ENCODE measurements around the gene LMTK3. TPM values are rescaled to one million over a fixed set of nuclear protein-coding genes. Genes with fewer than 3 reads are reported as not detected.

Gene LMTK3
- total and polyA plus RNA-seq, 2 of the 4 experiments (the other 2 are of a cell fraction), result 0.18 to 0.87 TPM

- TF ChIP-seq MXI1 (IDR thresholded peaks at IDR 0.05; ENCODE audit: borderline replicate concordance, low read depth, low read length), result no peak
Measured at GRCh38 chr19:48466561-48467325, 44.9 kb downstream of the LMTK3 start (continued).

- no peak overlapping the region for H2BK120ac ChIP-seq (ENCODE audit: low read depth, low read length)
- H2BK5ac ChIP-seq (ENCODE audit: low read depth, low read length, poor library complexity, severe bottlenecking), result no peak overlapping the region
- no peak overlapping the region for H3K4ac ChIP-seq (ENCODE audit: low read depth, low read length)
- in situ Hi-C loops (cut with MboI; ENCODE audit: low sequenced_read_pairs) (no loop called here), dilution Hi-C loops (cut with HindIII; ENCODE audit: low sequenced_read_pairs, unreplicated experiment) (no loop called here), intact Hi-C loops (cut with micrococcal nuclease) (no loop called here)
- no peak overlapping the region for H3K9ac ChIP-seq (ENCODE audit: low read depth, low read length)
- no peak overlapping the region for H3K4me3 ChIP-seq (ENCODE audit: insufficient read depth, low read depth, low read length)
- H3K27me3 ChIP-seq (ENCODE audit: control insufficient read depth, insufficient read depth, low read length), result no peaks in the 10 kb centered on the region
- DNase-seq (no peak), ATAC-seq (ENCODE audit: low read depth) (no peak)
- POLR2A ChIA-PET (ENCODE audit: unreplicated experiment), result no interaction called here
- H3K4me2 ChIP-seq (ENCODE audit: low read depth, low read length), result no peak overlapping the region
- no peak overlapping the region for H3K14ac ChIP-seq (replicated peaks; ENCODE audit: low read depth, low read length)
- H3K23ac ChIP-seq (ENCODE audit: low read depth, low read length), result no peak overlapping the region
- H3K4me1 ChIP-seq (ENCODE audit: control insufficient read depth, insufficient read depth, low read length), result no peaks in the 10 kb centered on the region; the same call in 1 of the 2 replicates
- no peak overlapping the region for H2BK15ac ChIP-seq (ENCODE audit: low read depth, low read length)
- WGBS, 2 experiments (ENCODE audit: extremely low coverage in 2 of 2, insufficient read length in 1 of 2), result no CpG with 5 or more reads among the region's 1 CpG
- no TSS peak for BruUV-seq (replicated peaks)
- H3K56ac ChIP-seq (ENCODE audit: extremely low read depth, insufficient read depth, low read length), result no peak overlapping the region
- H2AFZ ChIP-seq (replicated peaks; ENCODE audit: low read length, poor library complexity), result no peak overlapping the region
- no peak overlapping the region for H2BK20ac ChIP-seq (ENCODE audit: low read depth, low read length)
- H4K91ac ChIP-seq (ENCODE audit: insufficient read depth, low read depth, low read length), result no peak overlapping the region
- no peak overlapping the region for H3K18ac ChIP-seq (ENCODE audit: low read depth, low read length)
- H2AK9ac ChIP-seq (replicated peaks; ENCODE audit: low read depth, low read length, poor library complexity), result no peak overlapping the region
- CTCF ChIA-PET, result no interaction called here
- no peak overlapping the region for H3K27ac ChIP-seq (ENCODE audit: insufficient read depth, low read length)
- H4K5ac ChIP-seq (ENCODE audit: low read depth, low read length), result no peak overlapping the region
- peaks cover 6% of the 10 kb centered on the region for H4K20me1 ChIP-seq (ENCODE audit: insufficient read depth, low read length)
- peaks cover 5% of the 10 kb centered on the region in 2 experiments; a peak in 3 of 4 replicates for H3K79me1 ChIP-seq (ENCODE audit: low read depth in 1 of 2, low read length in 2 of 2)
- H3K9me1 ChIP-seq (ENCODE audit: insufficient read depth, low read length), result peaks cover 7% of the 10 kb centered on the region; the same call in 1 of the 2 replicates
- no peaks in the 10 kb centered on the region for H3K9me3 ChIP-seq (ENCODE audit: control insufficient read depth, insufficient read depth, low read length)
- H4K8ac ChIP-seq (ENCODE audit: low read depth in 2 of 2, low read length in 2 of 2), result no peak overlapping the region
- H3K36me3 ChIP-seq (ENCODE audit: control insufficient read depth, insufficient read depth, low read length), result peaks cover 6% of the 10 kb centered on the region; the same call in 1 of the 2 replicates
- TF ChIP-seq BHLHE40 (IDR thresholded peaks at IDR 0.05; ENCODE audit: low read depth, low read length), result no peak
- no peak overlapping the region for H2AK5ac ChIP-seq (ENCODE audit: low read depth, low read length)
Measured at GRCh38 chr19:48465215-48465614, 46.4 kb downstream of the LMTK3 start.

Measured in IMR-90 (cell line).